Vagina (tissue), 2 donors: ENCODE measurements around the gene CD300LG.

Source experiments
- CTCF ChIP-seq, 3 experiments: fragments of 450-650 bp in 2 of 3; fragments of 200-600 bp in 1 of 3; sonication (generic) in 1 of 3; IDR thresholded peaks; one replicate each; pipeline ENCODE4 v1.5.1; 2017 to 2019; ENCODE audit warnings: antibody characterized with exemption in 3 of 3, mild to moderate bottlenecking in 2 of 3, moderate library complexity in 2 of 3
- POLR2AphosphoS5 ChIP-seq, 2 donors: sonication (generic); formaldehyde crosslinking; IDR thresholded peaks; one replicate each; pipeline ENCODE4 v1.9.0; 2017; ENCODE audit warnings: antibody characterized with exemption in 2 of 2, mild to moderate bottlenecking in 2 of 2, low read depth in 1 of 2; ENCODE audit not compliant: insufficient read depth in 1 of 2

- TF ChIP-seq POLR2AphosphoS5 (IDR thresholded peaks at IDR 0.05; ENCODE audit: insufficient read depth in 1 of 2, low read depth in 1 of 2) (no peak), CTCF (IDR thresholded peaks at IDR 0.05) (no peak)
Observed at GRCh38 chr17:43853546-43853945, 6.6 kb downstream of the CD300LG start.
